Fibroblast of the conjunctiva (primary cell): ENCODE measurements around the gene FOCAD.
A peak's percentile ranks its signal among the peaks of the same experiment; 100 is the strongest.

Experiments used
- DNase-seq: peaks from one replicate; pipeline ENCODE4 v3.0.0-alpha.2; 2010; ENCODE audit warnings: low read depth

Gene FOCAD

DNA sequence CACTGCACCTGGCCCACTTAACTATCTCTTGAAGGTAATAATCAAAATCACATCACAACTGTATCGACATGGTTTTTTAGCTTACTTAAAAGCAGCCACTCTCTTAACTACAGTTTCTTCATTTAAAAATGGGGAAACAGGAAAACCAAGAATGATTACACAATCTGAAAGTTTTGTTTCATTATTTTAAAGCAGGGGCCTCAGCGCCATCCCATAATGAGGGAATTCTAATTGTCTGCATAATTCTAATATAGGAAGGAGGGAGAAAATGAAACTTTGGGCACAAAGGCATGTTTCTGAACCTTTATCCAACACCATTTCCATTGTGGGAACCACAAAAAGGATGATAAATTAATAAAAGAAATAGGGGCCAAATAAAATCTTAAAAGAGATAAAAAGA is 339.8 kb downstream of the FOCAD start:
- DNase-seq, result no peak

DNA sequence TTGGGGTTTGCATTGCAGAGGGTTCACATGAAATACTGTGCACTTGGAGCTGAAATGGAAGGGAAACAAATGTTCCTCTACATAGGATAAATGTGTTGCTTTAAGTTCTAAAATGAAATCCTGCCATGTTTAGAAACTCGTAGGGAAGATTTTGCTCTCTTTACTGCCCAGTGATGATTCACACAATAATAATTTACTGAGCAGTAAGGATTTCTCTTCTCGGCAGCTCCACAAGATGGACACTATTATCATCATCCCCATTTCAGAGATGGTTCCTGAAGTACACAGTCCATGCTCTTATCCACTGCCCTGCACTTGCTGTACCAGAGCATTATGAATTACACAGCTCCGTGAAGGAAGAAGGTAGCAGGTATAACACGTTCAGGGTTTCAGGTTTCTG is 343.2 kb downstream of the FOCAD start:
- no peak for DNase-seq

DNA sequence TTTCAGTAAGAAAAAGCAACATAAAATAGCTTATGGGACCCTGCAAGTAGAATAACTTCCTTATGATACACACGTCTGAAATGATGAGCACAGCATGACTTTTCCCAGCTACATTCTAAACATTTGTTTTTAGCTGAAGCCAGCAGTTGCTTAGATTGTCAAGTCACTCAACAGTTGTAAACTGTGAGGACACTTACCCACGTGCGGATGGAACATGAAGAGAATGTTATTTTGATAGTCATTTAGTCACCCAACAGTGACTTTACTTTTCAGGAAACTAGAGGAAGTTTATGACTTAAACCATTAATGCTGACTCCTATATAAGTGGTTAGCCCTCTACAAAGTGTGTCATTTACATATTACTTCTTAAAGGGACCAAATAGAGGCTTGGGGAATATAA is 344.4 kb downstream of the FOCAD start:
- DNase-seq, result no peak

DNA sequence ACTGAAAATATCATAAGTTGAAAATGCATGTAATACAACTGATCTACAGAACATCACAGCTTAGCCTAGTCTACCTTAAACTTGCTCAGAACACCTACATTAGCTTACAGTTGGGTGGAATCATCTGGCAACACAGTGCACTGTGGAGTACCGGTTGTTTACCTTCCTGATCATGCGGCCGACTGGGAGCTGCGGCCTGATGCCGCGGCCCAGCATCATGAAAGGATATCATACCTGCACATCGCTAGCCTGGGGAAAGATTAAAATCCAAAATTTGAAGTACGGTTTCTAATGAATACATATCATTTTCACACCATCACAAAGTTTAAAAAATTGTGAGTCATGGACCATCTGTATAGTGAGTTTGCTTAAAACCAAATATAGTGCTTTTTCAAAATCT is 345.6 kb downstream of the FOCAD start:
- DNase-seq, result no peak

DNA sequence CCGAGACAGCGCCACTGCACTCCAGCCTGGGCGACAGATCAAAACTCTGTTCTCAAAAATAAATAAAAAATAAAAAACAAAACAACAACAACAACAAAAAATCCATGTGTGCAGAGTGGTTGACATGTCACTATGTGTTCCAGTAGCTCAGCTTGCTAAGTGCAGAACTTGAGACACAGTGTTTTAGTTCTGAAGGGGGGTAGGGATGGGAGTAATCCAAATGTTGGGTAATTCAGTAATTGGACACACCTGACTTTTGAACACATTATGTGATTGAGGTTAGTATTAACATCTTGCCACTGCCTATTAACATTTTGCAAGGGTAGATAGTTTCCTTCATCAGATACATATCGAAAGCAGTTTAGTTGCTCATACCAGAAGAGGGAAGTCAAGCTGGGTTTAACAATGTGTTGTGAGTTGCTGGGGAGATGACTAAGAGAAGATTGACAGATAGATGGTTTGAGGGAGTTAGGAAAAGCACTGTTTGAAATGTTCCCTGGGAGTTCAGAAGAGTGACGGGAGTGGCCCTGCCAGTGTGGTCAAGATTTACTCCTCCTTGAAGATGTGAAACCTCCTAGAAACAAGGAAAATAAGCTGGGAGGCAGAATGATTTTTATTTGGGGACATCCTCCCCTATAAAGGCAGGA is 346.5 kb downstream of the FOCAD start:
- peak; percentile 68 for DNase-seq

DNA sequence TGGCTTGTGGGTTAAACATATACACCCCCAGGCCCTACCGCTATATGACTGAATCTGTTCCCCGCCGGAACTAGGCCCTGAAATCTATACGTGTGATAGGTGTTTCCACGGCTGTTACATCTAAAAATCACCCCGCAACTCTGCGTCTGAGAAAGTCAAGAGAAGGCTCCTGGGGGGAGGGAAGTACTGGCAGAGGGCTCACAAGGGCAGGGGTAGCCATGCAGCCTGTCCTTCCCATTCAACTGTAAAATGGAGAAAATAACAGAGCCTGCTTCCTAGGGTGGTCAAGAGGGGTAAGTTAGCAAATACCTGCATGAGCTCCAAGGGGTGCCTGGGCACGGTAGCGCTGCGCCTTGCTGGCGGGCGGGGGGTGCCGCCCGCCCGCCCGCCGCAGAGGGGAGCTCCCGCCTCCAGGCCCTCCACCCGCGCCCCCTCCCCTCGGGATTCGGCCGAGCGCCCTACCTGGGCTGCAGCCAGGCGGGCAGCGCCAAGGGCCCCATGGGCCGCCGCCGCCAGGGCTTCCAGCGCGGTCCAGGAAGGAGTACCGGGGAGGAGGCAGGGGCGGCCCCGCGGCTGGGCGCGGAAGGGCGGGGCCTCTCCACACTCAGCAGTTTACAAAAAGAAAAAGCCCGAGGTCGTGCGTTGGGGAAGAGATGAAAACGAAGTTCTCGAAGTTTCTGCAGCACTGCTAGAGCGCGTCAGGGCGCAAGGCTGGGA is 347.2 kb downstream of the FOCAD start, which contains the start of gene HACD4:
TSS of gene HACD4 (minus strand) at position 550 of the 717 bp plus-strand sequence. CDS start at position 500, 50 bp downstream.
- DNase-seq, result peak; percentile 16

DNA sequence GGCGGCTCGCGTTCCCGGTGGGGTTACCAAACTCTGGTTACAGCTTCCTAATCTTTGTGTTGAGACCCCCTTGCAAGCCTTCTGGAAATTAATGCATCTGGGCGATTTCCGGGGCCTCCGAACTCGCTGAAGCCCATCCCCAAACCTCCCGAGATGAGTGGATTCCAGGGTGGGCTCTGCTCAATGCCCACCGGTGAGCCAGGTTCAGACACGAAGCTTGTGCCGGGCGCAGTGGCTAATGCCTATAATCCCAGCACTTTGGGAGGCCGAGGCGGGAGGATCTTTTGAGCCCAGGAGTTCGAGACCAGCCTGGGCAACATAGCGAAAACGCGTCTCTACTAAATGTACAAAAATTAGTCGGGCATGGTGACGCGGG is 347.7 kb downstream of the FOCAD start:
- no peak for DNase-seq

DNA sequence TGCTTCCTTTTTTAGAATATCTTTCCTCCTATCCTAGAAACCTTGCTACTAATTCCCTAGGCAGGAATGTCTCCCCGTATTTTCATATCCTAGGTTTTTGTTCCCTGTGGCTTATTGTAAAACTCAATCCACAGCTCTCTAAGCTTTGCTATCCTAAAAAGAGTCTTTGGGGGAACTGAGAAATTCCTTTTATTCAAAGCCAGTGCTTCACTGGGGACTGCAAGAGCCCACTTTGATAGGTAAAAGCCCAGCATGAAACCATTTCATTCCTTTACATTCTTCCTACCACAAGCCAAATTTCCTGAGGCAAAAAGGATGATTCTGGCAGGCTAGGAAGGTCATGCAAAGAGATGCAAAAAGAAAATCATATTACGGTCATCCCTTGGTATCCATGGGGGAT is 353.2 kb downstream of the FOCAD start:
- no peak for DNase-seq

DNA sequence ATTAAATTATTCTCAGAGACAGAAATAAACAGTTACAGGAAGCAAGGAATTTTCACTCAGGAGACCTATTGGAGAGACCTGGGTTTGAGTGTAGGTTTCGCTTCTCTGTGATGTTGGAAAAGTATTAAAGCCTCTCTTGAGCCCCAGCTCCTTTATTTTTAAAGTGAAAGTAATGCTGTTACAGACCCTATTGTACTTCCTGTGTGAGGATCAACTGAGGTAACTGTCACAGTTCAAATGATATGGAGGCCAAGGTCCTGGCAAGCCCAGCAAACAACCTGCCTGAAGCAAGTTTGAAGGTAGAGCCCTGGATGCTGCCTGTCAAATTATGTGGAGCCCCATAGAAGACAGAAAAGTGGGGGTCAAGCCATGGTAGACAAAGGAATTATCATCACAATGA is 355.2 kb downstream of the FOCAD start:
- no peak for DNase-seq

DNA sequence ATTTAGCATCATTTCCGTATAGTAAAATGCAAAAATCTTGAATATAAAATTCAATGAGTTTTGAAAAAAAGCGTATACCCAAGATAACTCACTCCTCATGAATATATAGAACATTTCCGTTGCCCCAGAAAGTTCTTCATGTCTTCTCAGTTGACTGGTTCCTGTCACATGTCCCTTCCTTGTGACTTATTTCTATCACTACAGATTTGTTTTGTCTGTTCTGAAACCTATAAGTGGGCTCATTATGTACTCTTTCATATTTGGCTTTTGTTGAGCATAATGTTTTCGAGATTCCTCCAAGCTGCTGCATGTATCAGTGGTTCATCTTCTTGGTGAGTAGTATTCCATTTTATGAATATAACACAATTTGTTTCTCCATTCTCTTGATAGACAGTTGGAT is 358.4 kb downstream of the FOCAD start:
- DNase-seq, result no peak

DNA sequence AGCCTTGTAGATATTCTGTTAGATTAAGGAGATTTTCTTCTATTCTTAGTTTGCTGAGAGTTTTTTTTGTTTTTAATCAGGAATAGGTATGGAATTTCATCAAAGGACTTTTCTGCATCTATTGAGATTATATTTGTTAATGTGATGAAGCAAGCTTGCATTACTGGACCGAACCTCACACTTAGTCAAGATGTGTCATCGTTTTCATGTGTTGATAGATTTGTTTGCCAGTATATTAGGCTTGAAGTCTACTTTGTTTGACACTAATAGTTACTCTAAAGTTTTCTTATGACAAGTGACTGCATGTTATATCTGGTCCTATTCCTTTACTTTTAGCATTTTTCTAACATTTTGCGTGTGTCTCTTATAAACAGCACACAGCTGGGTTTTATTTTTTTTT is 359.8 kb downstream of the FOCAD start:
- DNase-seq, result no peak
